ENCODE results near the gene FES. TPM values are rescaled to one million over a fixed set of nuclear protein-coding genes. Genes with fewer than 3 reads are reported as not detected.

The FES gene
- total RNA-seq, 1 donor from 2014 or later, result 16.2 TPM

DNA sequence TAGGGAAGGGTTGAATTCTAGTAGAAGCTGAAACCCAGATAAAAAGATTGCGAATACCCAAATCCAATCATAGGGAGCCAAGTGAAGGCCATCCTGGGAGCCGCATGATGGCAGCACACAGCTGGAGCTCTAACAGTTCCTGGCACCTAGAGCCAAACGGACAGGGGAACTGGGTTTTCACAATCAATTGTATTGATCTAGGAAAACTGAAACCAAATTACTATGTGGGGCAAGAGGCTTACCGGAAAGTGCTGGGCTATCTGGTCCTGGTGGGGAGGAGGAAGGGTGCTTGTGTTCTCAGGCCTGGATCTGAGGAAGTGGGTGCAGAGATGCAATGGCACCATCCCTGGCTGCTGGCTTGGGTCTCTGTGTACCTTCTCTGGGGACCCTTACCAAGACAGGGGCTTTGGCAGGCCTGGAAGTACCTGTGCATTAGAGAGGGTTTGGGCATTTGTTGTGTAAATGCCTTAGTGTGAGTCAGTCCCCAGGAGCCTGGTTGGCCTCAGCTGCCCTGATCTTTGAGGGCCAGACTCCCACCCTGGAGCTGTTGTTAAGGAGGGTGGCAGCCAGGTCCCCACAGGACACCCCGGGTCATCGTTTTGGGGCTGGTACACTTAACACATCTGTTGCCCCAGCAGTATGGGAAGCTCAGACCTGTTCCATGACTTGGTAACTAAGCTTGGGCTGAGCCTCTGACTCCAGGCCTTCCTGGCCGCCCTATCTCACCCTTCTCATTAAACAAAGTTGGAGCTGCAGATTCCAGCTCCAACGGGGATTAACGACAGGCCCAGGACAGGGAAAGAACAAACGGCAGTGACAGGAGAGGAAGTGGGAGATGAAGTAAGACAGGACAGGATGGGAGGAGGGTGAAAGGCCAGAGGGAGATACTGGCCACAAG lies 24.8 kb upstream of the FES start:
- intact Hi-C loops (cut with DNase I), result no loop called here
- DNase-seq (ENCODE audit: low spot score), result no peak

- DNase-seq (ENCODE audit: low spot score), result no peak
- intact Hi-C loops (cut with DNase I), result no loop called here
Measured at GRCh38 chr15:90860450-90860849, 23.9 kb upstream of the FES start.

GRCh38 chr15:90860942-90861675 lies 23.2 kb upstream of the FES start:
- no peak for DNase-seq (ENCODE audit: low spot score)
- intact Hi-C loops (cut with DNase I), result no loop called here

DNA sequence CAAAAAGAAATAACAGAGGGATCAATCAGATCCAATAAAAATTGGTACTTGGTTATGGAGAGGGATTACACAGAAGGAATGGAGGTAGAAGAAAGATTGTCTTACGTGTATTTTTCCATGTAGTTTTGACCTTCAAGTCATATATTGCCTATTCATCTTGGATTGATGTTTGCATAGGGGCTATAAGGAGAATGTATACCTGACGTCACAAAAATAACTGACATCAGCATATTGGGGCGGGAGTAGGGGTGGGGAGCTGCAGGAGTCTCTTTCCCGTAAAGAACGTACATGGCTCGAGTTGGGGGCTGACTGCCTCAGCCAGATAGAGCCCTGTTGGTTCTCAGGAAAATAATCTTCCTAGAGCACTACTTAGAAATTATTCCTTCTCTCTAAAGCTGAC lies 21.8 kb upstream of the FES start:
- DNase-seq (ENCODE audit: low spot score), result no peak
- intact Hi-C loops (cut with DNase I), result no loop called here

GRCh38 chr15:90862964-90863778 lies 21.1 kb upstream of the FES start:
- intact Hi-C loops (cut with DNase I), result no loop called here
- DNase-seq (ENCODE audit: low spot score), result no peak

- intact Hi-C loops (cut with DNase I), result no loop called here
- DNase-seq (ENCODE audit: low spot score), result no peak
Measured at GRCh38 chr15:90863987-90864386, 20.3 kb upstream of the FES start.

- no peak for DNase-seq (ENCODE audit: low spot score)
- intact Hi-C loops (cut with DNase I), result no loop called here
Measured at GRCh38 chr15:90864507-90864906, 19.8 kb upstream of the FES start.

DNA sequence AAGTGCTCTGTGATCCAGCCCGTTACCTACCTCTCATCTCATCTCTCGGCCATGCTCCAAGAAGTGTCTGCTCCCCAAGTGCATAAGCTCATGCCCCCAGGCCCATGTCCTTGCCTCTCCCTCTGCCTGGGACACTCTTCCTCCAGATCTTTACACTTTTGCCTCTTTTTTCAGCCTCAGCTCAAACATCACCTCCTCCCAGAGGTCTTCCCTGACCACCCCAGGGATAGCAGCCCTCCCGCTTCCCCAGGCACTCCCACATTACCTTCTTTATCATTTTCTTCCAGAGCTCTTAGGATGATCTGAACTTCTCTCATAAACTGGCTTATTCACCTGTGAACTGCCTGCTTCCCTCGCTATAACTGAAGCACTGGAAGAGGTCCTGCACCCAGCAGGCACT lies 18.6 kb upstream of the FES start:
- intact Hi-C loops (cut with DNase I), result no loop called here
- DNase-seq (ENCODE audit: low spot score), result no peak

GRCh38 chr15:90866161-90866715 lies 18.1 kb upstream of the FES start:
- DNase-seq (ENCODE audit: low spot score), result no peak
- intact Hi-C loops (cut with DNase I), result no loop called here

- intact Hi-C loops (cut with DNase I), result no loop called here
- DNase-seq (ENCODE audit: low spot score), result no peak
Measured at GRCh38 chr15:90866800-90867199, 17.5 kb upstream of the FES start.

DNA sequence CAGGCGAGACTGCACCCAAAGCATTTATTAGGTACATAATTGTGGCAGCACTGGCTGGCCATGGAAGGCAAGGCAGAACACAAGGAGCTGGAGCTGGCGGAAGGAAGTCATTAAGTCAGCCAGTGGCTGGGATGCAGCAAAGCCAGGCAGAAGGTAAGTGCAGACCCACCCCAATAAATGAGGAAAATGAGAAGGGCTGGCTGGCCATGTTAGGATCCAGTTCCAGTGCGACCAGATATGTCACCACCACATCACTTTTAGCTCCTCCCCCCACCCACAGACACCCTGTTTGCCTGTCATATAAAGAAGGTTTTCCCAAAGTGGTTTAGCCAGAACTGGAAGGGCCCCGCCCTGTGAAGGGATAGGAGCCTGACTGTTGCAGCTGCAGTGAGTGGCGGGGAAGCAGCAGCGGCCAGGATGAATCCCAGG lies 16.0 kb upstream of the FES start, which contains the start of gene FURIN:
TSS of gene FURIN (plus strand) at position 328 of the 429 bp plus-strand sequence. CDS start 7,153 bp downstream, outside the sequence.
- intact Hi-C loops (cut with DNase I), result no loop called here
- no peak for DNase-seq (ENCODE audit: low spot score)

- intact Hi-C loops (cut with DNase I), result no loop called here
- no peak for DNase-seq (ENCODE audit: low spot score)
Measured at GRCh38 chr15:90869140-90869541, 15.2 kb upstream of the FES start.

DNA sequence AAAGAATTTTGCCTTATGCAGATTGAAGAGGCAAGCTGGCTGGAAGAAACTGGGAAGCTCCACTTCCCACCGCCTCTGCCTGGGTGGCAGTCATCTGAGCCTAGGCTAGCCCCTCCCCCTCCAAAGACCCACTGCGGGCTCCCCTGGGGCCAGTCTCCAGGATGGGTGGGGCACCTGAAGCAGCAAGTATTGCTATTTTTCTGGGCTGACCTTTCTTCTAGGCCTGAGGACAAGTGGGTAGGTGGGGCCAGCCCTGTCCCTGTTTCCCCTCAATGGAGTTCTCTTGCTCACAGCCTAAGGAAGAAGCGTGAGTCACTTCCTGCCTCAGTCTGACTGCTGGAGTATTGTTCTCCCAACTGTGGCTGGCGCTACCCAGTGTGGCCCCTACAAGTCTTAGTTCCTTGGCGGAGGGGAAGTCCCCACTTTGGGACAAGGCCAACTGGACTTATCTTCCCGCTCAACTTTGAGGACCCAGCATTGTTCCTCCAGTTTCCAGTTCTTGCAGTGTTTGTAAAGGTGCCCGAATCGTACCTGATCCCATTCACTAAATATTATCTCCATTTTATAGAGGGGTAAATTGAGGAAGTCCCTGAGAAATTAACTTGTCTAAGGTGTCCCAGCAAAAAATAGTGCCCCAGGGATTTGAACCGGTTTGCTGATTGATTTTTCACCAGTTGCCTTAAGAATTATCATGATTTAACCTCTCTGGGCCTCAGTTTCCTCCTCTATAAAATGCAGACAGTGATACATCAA lies 14.5 kb upstream of the FES start:
- intact Hi-C loops (cut with DNase I), result loop anchor here (1.0 to 5.0 kb wide), 2 partner anchors 15 to 152 kb away; partner anchors contain the start of genes BLM and FES
- peak; percentile 91 for DNase-seq (ENCODE audit: low spot score)

- DNase-seq (ENCODE audit: low spot score), result no peak
- intact Hi-C loops (cut with DNase I), result loop anchor here (1.0 to 5.0 kb wide), 2 partner anchors 14 to 153 kb away; partner anchors contain the start of genes BLM and FES
Measured at GRCh38 chr15:90870354-90871138, 13.8 kb upstream of the FES start.

DNA sequence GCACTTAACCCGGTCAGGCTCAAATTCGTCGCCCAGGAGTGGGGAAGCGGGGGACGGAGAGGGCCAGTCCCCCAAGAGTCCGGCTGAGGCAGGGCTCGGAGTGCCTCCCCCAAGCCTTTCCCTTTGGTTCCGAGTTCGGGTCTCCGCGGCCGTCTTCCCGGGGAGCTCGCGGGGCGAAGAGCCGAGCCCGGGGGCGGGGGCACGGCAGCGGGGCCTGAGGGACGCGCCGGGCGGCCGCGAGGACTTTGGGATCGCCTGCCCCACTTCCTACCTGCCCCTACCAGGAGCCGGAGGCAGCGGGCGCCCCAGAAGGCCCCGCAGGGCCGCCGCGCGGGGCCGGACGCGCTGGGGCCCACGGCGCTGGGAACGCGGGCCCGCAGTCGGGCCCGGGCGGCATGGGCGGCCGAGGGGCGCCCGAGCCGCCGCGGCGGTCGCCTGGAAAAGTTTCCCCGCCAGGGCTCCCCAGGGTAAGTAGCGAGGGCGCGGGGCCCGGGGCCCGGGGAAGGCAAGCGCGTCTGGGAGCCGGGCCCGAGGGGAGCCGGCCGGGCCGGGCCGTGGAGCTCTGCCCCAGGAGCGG lies 13.1 kb upstream of the FES start:
- intact Hi-C loops (cut with DNase I), result loop anchor here (5.0 kb wide), 1 partner anchor 154 kb away; the partner anchor contains the start of gene BLM
- no peak for DNase-seq (ENCODE audit: low spot score)

DNA sequence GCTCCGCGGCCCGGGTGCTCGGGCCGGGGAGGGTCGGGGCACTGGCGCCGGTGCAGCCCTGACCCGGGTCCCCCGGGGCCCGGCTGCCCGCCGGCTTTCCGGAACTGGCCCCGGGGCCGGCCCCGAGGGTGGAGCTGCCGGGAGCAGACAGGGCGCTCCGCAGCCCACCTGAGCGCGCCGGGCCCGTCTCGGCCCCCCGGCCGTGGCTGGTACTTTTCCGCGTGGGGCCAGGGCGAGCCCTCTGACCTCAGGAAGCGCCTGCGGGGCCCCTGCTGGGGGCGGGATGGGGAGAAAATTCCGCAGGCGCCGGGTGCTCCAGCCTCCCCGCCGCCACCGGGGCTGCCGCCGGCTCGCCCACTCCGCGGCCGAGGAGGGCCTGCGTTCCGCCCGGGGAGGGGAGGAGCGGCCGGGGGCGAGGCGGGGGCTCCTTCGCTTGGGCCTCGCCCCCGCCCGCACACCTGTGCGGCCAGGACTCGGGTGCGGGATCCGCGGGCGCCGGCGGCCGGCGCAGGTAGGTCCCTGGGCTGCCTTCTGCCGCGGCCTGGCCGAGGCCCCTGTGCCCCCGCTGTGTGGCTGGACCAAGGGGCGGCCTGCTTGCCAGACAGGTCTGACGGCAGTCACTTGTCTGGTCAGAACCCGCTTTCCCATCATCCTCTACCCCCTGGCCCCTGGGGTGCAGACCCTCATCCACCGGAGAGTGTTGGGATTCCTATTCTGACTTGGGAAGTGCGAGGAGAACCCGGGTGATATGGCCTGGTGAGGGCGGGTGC lies 12.4 kb upstream of the FES start:
- DNase-seq (ENCODE audit: low spot score), result no peak
- intact Hi-C loops (cut with DNase I), result loop anchor here (5.0 kb wide), 1 partner anchor 155 kb away; the partner anchor contains the start of gene BLM
